SU-DHL-6 (cell line): ENCODE results near the gene UBAC2.

Experiments used
- EZH2phosphoT487 ChIP-seq: fragments of 200-600 bp; sonication (generic), shearing (Covaris generic); conservative IDR thresholded peaks from 2 replicates; pipeline ENCODE4 v1.6.1; 2018; ENCODE audit warnings: mild to moderate bottlenecking, antibody characterized with exemption, low read length, moderate library complexity, mixed read lengths
- TF ChIP-seq, protein P1 (sequence below): fragments of 200-600 bp; sonication (generic); IDR thresholded peaks from one replicate; pipeline ENCODE4 v1.5.1; 2017; ENCODE audit warnings: antibody characterized with exemption, mild to moderate bottlenecking, low read length, moderate library complexity; ENCODE audit not compliant: insufficient read depth, poor library complexity, severe bottlenecking

- TF ChIP-seq EZH2phosphoT487 = no peak
- TF ChIP-seq, protein P1, sequence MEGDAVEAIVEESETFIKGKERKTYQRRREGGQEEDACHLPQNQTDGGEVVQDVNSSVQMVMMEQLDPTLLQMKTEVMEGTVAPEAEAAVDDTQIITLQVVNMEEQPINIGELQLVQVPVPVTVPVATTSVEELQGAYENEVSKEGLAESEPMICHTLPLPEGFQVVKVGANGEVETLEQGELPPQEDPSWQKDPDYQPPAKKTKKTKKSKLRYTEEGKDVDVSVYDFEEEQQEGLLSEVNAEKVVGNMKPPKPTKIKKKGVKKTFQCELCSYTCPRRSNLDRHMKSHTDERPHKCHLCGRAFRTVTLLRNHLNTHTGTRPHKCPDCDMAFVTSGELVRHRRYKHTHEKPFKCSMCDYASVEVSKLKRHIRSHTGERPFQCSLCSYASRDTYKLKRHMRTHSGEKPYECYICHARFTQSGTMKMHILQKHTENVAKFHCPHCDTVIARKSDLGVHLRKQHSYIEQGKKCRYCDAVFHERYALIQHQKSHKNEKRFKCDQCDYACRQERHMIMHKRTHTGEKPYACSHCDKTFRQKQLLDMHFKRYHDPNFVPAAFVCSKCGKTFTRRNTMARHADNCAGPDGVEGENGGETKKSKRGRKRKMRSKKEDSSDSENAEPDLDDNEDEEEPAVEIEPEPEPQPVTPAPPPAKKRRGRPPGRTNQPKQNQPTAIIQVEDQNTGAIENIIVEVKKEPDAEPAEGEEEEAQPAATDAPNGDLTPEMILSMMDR = no peak
Measured at GRCh38 chr13:99205621-99206220, 5.1 kb downstream of the UBAC2 start.
